SK-MEL-5 (cell line): ENCODE measurements around the gene ZNF526. TPM values are rescaled to one million over a fixed set of nuclear protein-coding genes. Genes with fewer than 3 reads are reported as not detected.

Source experiments
- total RNA-seq: library from RNA; depleted of rRNA; stranded (reverse); fragments of >200 nt; shearing (Covaris generic); gene quantifications from 2 replicates; pipeline ENCODE4 v1.2.3, GENCODE V29; 2014; rRNA removed

The ZNF526 gene
- total RNA-seq, 1 experiment from 2014 or later, result 6.8 TPM

Other genes with a start within 250 kb of the ZNF526 start
- 1.2 and 2.7 TPM in 2 replicates for gene ATP1A3, start 226.1 kb upstream of the ZNF526 start, total RNA-seq
- not detected in 2 replicates for gene GRIK5, start 150.1 kb upstream of the ZNF526 start, total RNA-seq
- gene ZNF574, start 144.1 kb upstream of the ZNF526 start, total RNA-seq, result 11.9 and 13.8 TPM in 2 replicates
- not detected in 2 replicates for gene POU2F2, start 87.9 kb upstream of the ZNF526 start, total RNA-seq
- gene DEDD2, start 2.6 kb upstream of the ZNF526 start, total RNA-seq, result 19.5 and 23.9 TPM in 2 replicates
- 18.7 and 19.0 TPM in 2 replicates for gene GSK3A, start 22.3 kb downstream of the ZNF526 start, total RNA-seq
- gene ERF, start 34.8 kb downstream of the ZNF526 start, total RNA-seq, result 25.5 and 32.7 TPM in 2 replicates
- 5.2 and 11.3 TPM in 2 replicates for gene CIC, start 48.9 kb downstream of the ZNF526 start, total RNA-seq
- gene PRR19, start 81.8 kb downstream of the ZNF526 start, total RNA-seq, result 1.1 and 1.2 TPM in 2 replicates
- 45.4 and 50.9 TPM in 2 replicates for gene PAFAH1B3, start 82.3 kb downstream of the ZNF526 start, total RNA-seq
- 0.51 and 0.98 TPM in 2 replicates for gene TMEM145, start 93.0 kb downstream of the ZNF526 start, total RNA-seq
- gene MEGF8, start 105.3 kb downstream of the ZNF526 start, total RNA-seq, result 8.8 and 8.9 TPM in 2 replicates
- 0.77 TPM in 1 of 2 replicates, not detected in the other for gene CNFN, start 170.0 kb downstream of the ZNF526 start, total RNA-seq
- not detected in 2 replicates for gene LIPE, start 207.1 kb downstream of the ZNF526 start, total RNA-seq
- gene CXCL17, start 222.6 kb downstream of the ZNF526 start, total RNA-seq, result 0.34 TPM in 1 of 2 replicates, not detected in the other